Measurements from ENCODE around the gene RAB22A. TPM values are rescaled to one million over a fixed set of nuclear protein-coding genes. Genes with fewer than 3 reads are reported as not detected.
A peak's percentile ranks its signal among the peaks of the same experiment; 100 is the strongest.

RAB22A gene
- total and polyA plus RNA-seq, 2 of the 4 experiments (the other 2 are of a cell fraction), result 8.2 to 8.4 TPM

DNA sequence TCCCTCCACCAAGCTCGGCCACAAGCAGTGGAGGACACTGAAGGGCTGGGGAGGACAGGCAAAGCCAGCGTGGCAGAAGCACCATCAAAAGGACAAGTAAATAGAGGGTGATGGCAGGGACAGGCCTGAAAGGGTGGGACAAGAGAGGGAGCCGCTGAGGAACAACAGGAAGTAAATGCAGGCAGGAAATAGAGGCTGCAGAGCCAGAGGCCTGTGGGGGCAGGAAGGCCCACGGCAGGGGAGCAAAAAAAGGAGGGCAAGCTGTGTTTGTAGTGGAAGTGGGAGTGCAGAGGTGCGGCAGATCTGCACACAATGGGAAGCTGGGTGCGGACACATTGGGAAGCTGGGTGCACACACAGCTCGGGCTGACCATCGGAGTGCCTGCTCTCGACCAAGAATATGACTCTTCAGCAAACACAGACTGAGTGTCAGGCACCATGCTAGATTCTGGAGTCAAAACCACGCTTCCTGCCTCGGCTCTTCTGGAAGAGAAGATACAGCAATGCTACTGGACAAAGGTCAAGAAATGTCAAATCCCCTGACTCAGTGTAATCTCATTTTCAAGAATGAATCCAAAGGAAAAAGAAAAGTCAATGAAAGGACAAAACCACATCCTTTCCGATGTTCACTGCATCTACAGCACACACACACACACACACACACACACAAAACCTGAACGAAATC, 40.4 kb upstream of the RAB22A start:
- H2AK9ac ChIP-seq (replicated peaks; ENCODE audit: low read depth, low read length, poor library complexity), result no peak overlapping the region
- H3K4ac ChIP-seq (ENCODE audit: low read depth, low read length), result 0 out of 2 replicates have a peak overlapping the region, but pooled peaks have one; percentile 43
- no peak overlapping the region for H2AFZ ChIP-seq (replicated peaks; ENCODE audit: low read length, poor library complexity)
- in situ Hi-C loops (cut with MboI; ENCODE audit: low sequenced_read_pairs), result no loop called here
- peak overlapping the region; percentile 58; the same call in 1 of the 2 replicates for H3K14ac ChIP-seq (replicated peaks; ENCODE audit: low read depth, low read length)
- BruUV-seq (replicated peaks), result no TSS peak
- intact Hi-C loops (cut with micrococcal nuclease), result no loop called here
- POLR2A ChIA-PET (ENCODE audit: unreplicated experiment), result no interaction called here
- no peak for ATAC-seq (ENCODE audit: low read depth)
- H2BK15ac ChIP-seq (ENCODE audit: low read depth, low read length), result no peak overlapping the region
- WGBS, 2 experiments (ENCODE audit: extremely low coverage in 2 of 2, insufficient read length in 1 of 2), result 75% methylated on average over 7 of the region's 13 CpGs; no CpG with 5 or more reads in 1 of the 2 experiments
- no peak overlapping the region for H3K56ac ChIP-seq (ENCODE audit: extremely low read depth, insufficient read depth, low read length)
- H3K18ac ChIP-seq (ENCODE audit: low read depth, low read length), result no peak overlapping the region
- DNase-seq, result peak; percentile 46
- peaks cover 11% of the 10 kb centered on the region for H3K4me1 ChIP-seq (ENCODE audit: control insufficient read depth, insufficient read depth, low read length)
- H3K79me1 ChIP-seq (ENCODE audit: low read depth in 1 of 2, low read length in 2 of 2), result peaks cover 5 to 55% of the 10 kb centered on the region in 2 experiments; a peak in 3 of 4 replicates
- no peak overlapping the region for H3K4me3 ChIP-seq (ENCODE audit: insufficient read depth, low read depth, low read length)
- H3K9ac ChIP-seq (ENCODE audit: low read depth, low read length), result no peak overlapping the region
- H3K4me2 ChIP-seq (ENCODE audit: low read depth, low read length), result no peak overlapping the region
- H2BK5ac ChIP-seq (ENCODE audit: low read depth, low read length, poor library complexity, severe bottlenecking), result no peak overlapping the region
- H4K20me1 ChIP-seq (ENCODE audit: insufficient read depth, low read length), result peaks cover 8% of the 10 kb centered on the region
- H3K36me3 ChIP-seq (ENCODE audit: control insufficient read depth, insufficient read depth, low read length), result peaks cover 32% of the 10 kb centered on the region
- no peak overlapping the region for H3K27ac ChIP-seq (ENCODE audit: insufficient read depth, low read length)
- peak overlapping the region; percentile 29; the same call in 1 of the 2 replicates for H2AK5ac ChIP-seq (ENCODE audit: low read depth, low read length)
- TF ChIP-seq RAD21 (IDR thresholded peaks at IDR 0.05; ENCODE audit: low read length) (no peak), CEBPB (IDR thresholded peaks at IDR 0.05; ENCODE audit: low read depth, low read length) (no peak), MAZ (IDR thresholded peaks at IDR 0.05; ENCODE audit: borderline replicate concordance, low read depth, low read length) (no peak), MAFK (IDR thresholded peaks at IDR 0.05; ENCODE audit: low read depth, low read length) (no peak), SMC3 (IDR thresholded peaks at IDR 0.05; ENCODE audit: low read depth, low read length) (no peak), BHLHE40 (IDR thresholded peaks at IDR 0.05; ENCODE audit: low read depth, low read length) (no peak), NFE2L2 (IDR thresholded peaks at IDR 0.05; ENCODE audit: low read depth, low read length) (no peak)
- no peak overlapping the region for H2BK120ac ChIP-seq (ENCODE audit: low read depth, low read length)
- H3K23ac ChIP-seq (ENCODE audit: low read depth, low read length), result no peak overlapping the region
- no peak overlapping the region for H4K5ac ChIP-seq (ENCODE audit: low read depth, low read length)
- H3K27me3 ChIP-seq (ENCODE audit: control insufficient read depth, insufficient read depth, low read length), result no peaks in the 10 kb centered on the region
- no peak overlapping the region for H4K91ac ChIP-seq (ENCODE audit: insufficient read depth, low read depth, low read length)
- H2BK20ac ChIP-seq (ENCODE audit: low read depth, low read length), result no peak overlapping the region
- no peaks in the 10 kb centered on the region for H3K9me3 ChIP-seq (ENCODE audit: control insufficient read depth, insufficient read depth, low read length)
- CTCF ChIA-PET, result no interaction called here
- H3K9me1 ChIP-seq (ENCODE audit: insufficient read depth, low read length), result peaks cover 34% of the 10 kb centered on the region
- dilution Hi-C loops (cut with HindIII; ENCODE audit: low sequenced_read_pairs, unreplicated experiment), result no loop called here
- H4K8ac ChIP-seq (ENCODE audit: low read depth in 2 of 2, low read length in 2 of 2), result peak overlapping the region in 1 of 2 experiments; percentile 12; a peak in 1 of 4 replicates

All from IMR-90 (cell line).